Measurements from ENCODE around the gene TEX53.

TEX53 gene

DNA sequence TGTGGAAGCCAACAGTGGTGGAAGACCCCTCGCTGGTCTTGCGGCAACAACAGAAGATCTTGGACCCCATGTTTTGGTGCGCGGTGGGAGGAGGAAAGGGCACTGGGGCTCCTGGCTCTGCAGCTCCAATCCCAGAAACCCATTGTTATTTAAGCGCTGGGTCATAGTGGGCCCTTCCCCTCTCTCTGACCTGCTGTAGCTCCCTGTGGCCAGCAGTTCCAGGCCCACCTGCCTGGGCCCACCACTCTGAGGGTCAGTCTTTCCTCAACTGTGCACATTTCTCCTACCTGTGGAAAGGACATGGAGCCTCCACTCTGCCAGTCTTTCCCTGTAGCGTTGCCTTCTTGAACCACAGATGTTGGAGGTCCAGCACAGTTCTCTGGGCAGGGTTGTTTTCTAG is at the start of gene TEX53:
TEX53 (minus strand) TSS at position 101 of the 400 bp plus-strand sequence; CDS start at position 70, 31 bp downstream.
- in situ Hi-C loops (cut with HindIII; ENCODE audit: low sequenced_read_pairs) = no loop called here

DNA sequence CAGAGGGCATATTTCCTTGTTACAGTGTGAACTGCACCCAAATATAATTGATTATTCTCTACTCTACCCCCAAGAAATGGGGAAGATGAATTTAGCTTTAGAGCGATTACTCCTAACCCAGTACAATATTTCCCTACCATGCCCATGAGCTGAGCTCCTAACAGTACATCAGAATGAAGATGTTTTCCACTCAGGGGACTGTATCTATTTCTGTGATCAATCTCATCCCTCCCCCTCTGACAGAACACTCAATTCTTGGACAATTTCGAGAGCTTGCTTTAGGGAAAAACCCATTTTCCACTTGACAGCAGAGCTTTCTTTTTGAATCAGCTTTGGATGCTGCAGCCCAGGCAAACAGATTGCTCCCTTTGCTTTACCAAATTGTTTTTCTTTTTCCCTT is 49.1 kb upstream of the TEX53 start:
- in situ Hi-C loops (cut with HindIII; ENCODE audit: low sequenced_read_pairs) = no loop called here

DNA sequence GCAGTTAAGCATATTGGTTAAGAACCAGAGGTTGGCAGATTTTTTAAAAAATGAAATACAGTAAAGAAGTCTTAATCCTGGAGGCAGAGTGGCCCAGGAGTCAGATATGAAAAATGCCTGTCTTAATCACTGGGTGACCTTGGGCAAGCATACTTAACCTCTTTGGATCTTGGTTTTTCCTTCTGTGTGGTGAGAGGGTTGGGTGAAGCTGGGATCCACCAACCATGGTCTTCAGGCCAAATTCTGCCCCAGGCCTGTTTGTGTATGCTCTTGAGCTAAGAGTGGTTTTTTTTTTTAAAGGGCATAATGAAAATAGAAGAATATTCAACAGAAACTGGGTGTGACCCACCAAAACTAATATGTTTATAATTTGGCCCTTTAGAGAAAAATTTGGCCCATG is 44.4 kb upstream of the TEX53 start:
- in situ Hi-C loops (cut with HindIII; ENCODE audit: low sequenced_read_pairs) = no loop called here

DNA sequence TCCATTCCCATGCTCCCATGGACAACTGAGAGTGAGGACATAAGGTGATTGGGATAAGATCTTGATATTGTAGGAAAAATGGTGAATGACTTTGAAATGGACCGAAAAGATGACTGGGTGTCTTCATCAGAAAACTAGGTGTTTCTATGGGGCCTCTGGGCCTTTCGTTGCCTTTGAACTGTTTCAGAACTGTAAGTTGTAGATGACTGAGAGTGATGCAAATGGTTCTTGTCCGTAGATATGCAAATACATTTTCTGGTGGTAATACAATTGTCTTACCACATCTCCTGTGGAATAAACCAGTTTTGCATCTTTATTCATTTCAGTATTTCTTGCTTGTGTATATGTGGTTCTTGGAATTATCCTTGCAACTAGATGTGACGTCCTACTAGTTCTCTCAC is 40.3 kb upstream of the TEX53 start:
- in situ Hi-C loops (cut with HindIII; ENCODE audit: low sequenced_read_pairs) = no loop called here

DNA sequence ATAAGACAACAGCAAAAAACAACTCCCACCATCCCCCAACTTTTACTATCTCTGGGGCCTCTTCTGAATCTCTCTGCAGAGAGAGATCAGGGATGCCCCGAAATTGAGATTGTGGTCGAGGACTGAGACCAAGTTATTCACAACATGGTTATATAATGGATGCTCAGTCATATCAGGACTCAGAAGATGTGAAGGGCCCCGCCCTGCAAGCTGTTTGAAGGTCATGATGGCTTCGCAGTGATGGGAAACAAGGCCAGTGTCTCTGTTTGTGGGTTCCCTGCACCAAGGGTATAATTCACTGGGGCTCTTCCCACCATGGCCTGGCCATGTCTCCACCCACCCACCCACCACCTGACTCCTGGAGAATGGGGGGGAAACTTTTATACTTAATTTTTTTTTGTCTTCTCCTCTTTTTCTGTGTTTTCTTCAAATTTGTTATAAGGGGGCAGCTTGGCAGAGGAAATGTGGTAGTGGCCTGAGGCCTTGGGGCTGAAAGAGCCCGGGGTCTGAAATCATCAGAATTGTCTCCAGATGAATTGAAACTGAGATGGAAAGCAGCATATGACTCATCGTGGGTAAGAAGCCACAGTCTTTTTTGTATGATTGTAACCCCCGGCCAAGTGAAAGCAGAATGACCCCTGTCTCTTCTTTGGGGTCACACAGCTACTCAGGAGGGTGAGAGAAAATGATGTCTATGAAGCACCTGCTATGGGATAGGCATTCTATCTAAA is 39.4 kb upstream of the TEX53 start:
- in situ Hi-C loops (cut with HindIII; ENCODE audit: low sequenced_read_pairs) = no loop called here

DNA sequence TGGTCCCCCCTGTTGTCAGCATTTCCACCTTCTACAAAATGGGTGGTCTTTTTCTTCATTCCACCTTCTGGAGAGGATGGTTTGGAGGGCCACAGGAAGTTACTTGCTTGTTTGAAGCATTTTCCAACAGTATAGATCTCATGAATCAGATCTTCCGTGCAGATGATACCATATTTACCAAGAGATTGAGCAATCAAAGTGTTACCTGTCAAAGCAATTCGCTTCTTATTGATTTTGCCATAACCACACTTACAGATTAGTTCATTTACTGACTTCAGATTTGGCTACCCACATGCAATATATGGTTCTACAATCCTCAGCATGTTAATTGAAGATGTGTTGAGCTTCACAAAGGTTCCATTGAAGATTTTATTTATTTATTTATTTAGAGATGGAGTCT is 38.3 kb upstream of the TEX53 start:
- in situ Hi-C loops (cut with HindIII; ENCODE audit: low sequenced_read_pairs) = no loop called here

DNA sequence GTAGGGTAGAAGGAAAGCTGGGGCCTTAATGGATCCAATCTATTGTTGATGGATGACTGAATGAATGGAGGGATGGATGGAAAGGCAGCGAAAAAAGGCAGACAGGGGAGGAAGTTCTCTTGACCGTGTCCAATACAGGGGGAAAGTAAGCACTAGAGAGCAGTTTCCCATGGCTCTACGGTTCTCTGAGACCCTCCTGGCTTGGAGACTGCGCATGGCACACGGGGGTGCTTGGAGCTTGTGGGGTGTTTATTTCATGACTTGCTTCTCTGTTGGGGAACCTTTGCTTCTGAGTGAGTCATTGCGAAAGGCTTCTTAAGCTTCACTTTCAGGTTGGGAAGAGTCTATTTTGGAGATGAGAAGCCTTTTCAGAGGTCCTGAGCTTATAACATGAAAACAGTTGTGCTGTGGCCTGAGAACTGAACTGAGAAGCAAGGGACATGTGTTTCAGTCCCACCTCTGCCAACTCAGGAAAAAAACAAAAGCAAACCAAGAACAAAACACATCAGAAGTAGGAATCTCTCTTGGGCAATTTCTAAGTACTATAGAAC is 37.2 kb upstream of the TEX53 start:
- in situ Hi-C loops (cut with HindIII; ENCODE audit: low sequenced_read_pairs) = no loop called here

DNA sequence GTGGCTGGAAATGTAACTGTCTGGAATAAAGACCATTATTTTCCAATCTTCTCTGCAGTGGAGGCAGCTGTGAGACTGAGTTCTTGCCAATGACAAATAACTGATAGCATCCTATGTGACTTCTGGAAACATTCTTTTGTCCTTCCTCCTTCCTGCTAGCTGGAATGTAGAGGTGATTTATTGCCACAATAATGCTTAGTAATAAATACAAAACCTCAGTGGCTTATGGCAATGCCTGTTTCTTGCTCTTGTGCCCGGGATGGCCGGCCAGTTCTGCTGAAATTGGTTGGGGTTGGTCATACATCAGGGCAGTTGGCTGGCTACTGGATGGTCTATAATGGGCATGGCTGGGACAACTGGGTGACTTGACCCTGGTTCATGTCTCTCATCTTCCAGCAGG is 36.5 kb upstream of the TEX53 start:
- in situ Hi-C loops (cut with HindIII; ENCODE audit: low sequenced_read_pairs) = no loop called here

DNA sequence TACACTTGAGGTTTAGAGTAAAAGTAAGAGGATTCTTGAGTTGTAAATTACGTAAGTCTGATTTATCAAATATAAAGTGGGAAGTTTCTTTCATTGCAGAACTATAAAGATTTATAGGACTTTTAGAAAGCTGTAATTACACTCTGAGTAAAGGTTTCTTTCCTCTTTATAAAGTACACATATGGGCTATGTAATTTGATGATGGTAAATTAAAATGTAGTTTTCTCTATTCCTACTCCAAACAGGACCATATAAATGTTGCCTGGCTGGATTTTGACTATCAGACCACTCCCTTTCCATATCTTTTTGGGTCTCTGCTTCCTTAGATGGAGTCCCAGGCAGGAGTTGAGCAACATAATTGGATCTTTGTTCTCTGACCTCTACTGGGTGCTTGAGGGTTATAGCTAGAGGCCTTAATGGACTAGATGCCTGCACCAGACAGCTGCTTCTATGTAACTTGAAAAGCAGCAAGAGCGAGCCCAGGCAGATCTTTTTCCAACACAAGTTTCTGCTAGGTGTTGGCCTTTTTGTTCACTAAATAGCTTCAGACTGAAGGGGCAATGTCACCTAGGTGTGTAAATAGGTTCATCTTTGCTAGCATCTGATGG is 35.7 kb upstream of the TEX53 start:
- in situ Hi-C loops (cut with HindIII; ENCODE audit: low sequenced_read_pairs) = no loop called here

DNA sequence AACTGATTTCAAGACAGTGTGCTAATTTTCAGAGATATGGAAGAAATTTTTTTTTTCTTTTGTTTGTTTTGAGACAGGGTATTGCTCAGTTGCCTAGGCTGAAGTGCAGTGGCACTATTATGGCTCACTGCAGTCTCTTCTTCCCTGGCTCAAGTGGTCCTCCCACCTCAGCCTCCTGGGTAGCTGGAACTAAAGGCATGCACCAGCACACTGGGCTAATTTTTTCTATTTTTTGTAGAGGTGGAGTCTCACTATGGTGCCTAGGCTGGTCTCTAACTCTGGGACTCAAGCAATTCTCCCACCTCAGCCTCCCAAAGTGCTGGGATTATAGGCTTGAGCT is 34.3 kb upstream of the TEX53 start:
- in situ Hi-C loops (cut with HindIII; ENCODE audit: low sequenced_read_pairs) = no loop called here

DNA sequence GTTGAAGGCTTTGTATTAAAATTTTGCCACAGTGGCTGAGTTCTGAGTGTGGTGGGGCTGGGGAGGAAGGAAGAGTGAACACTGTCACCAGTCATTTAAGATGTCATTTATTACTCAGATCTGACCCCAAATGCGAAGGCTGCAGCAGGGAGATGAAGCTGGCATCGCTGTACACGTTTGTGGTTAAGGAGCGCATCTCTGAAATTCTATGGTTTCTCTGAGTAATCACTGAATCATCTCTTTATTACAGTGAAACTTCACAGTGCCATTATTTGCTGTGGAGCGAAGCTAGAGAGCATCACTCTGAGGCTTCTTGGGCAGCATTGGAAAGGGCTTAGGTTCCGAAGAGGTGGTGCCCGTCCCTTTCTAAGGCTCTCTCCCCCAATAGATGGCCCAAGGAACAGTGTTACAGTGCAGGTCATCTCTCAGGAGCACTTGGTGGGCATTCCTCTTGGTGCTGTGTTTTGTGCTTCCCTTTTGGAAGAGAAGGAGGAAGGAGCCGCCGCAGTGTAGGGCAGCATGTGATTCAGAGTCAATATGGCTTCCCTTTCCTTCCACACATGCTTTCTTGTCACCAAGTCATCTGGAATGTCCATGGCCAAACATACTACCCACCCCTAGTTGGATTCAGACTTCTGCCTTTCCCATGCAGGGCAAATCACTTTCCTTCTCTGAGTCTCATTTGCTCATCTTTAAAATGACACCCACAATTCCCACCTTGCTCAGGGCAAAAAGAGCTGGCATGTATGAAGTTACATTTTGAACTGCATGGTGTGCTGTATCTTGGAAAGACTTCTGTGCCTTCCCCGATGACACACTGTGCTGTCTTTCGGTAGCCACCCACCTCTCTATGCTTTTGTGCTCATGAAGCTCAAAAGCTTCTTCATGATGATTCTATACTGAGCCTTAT is 33.7 kb upstream of the TEX53 start:
- in situ Hi-C loops (cut with HindIII; ENCODE audit: low sequenced_read_pairs) = no loop called here

DNA sequence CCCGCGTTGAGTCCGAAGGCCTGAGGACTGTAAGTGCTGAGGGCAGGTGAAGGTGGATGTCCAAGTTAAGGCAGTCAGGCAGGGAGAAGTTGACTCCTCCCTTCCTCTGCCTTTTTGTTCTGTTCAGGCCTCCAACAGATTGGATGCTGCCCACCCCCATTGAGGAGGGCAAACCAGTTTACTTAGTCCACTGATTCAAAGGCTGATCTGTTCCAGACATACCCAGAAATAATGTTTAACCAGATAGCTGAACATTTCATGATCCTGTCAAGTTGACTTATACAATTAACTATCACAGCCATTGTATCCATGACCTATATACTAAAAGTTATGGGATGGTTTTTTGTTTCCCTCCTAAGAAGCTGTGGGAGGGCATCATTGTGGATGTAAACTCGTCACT is 32.7 kb upstream of the TEX53 start:
- in situ Hi-C loops (cut with HindIII; ENCODE audit: low sequenced_read_pairs) = no loop called here

DNA sequence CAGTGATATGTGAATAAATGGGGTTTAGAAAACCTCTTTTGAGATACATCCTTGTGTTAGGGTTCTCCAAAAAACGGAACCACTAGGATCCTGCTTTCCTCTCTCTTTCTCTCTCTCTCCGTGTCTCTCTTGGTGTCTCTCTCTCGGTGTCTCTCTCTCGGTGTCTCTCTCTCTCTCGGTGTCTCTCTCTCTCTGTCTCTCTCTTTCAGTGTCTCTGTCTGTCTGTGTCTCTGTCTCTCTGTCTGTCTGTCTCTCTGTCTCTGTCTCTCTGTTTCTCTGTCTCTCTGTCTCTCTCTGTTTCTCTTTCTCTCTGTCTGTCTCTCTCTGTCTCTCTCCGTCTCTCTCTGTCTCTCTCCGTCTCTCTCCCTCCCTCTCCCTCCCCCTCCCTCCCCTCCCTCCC is 32.2 kb upstream of the TEX53 start:
- in situ Hi-C loops (cut with HindIII; ENCODE audit: low sequenced_read_pairs) = no loop called here

DNA sequence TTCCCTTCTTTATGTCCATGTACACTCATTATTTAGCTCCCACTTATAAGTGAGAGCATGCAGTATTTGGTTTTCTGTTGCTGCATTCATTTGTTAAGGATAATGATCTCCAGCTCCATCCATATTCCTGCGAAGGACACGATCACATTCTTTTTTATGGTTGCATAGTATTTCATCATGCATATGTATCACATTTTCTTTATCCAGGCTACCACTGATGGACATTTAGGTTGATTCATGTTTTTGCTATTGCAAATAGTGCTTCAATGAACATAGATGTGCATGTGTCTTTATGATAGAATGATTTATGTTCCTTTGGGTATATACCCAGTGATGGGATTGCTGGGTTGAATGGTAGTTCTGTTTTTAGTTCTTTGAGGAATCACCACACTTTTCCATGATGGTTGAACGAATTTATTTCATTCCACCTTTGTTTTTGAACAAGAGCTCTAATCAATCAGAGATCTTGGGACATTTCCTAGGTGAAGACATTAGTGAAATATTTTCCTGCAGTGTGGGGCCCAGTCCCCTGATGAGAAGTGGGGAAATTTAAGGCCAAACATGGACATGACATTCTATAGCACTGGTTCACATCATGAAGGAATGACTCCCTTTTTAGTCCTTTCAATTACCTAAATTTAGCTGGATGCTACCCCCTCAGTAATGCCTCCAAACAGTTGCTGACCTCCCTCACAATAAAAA is 31.5 kb upstream of the TEX53 start:
- in situ Hi-C loops (cut with HindIII; ENCODE audit: low sequenced_read_pairs) = no loop called here

DNA sequence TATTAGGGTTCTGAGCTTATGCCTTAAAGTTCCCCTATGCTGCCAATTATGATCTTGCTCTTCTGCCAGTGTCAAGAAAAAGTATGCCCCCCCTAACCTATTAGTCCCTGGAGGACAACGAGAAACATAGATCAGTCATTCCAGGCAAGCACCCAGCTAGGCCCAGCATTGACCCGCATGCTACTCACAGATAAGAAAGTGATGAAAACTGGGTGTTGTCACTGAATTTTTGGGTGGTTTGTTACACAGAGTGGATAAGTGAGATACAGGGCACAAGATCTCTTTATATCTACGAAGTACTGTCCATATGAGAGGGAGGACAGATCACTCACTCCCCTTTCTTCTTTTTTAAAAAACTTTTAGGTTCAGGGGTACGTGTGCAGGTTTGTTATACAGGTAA is 30.8 kb upstream of the TEX53 start:
- in situ Hi-C loops (cut with HindIII; ENCODE audit: low sequenced_read_pairs) = no loop called here

DNA sequence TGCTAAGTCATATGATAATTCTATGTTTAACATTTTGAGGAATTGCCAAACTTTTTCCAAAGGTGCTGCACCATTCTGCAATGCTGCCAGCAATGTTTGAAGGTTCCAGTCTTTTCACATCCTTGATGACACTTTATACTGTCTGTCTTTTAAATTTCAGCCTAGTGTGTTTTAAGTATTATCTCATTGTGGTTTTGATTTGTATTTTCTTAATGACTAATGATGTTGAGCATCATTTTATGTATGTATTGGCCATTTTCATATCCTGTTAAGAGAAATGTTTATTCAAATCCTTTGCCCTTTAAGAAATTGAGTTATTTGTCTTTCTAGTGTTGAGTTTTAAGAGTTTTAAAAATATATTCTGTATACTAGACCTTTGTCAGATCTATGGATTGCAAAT is 29.4 kb upstream of the TEX53 start:
- in situ Hi-C loops (cut with HindIII; ENCODE audit: low sequenced_read_pairs) = no loop called here

DNA sequence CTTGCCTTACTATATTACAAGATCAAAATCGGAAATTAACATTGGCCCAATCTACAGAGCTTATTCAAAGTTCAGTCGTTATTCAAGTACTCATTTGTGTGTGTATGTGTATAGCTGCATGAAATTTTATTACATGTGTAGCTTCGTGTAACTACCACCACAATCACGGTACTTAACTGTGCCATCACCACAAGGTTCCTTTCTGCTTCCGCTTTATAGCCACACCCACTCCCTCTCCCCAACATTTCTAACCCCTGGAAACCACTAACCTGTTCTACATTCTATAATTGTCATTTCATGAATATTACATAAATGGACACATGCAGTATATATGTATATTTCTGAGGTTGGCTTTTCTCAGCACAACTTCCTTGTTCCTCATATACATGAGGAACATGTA is 28.3 kb upstream of the TEX53 start:
- in situ Hi-C loops (cut with HindIII; ENCODE audit: low sequenced_read_pairs) = no loop called here

DNA sequence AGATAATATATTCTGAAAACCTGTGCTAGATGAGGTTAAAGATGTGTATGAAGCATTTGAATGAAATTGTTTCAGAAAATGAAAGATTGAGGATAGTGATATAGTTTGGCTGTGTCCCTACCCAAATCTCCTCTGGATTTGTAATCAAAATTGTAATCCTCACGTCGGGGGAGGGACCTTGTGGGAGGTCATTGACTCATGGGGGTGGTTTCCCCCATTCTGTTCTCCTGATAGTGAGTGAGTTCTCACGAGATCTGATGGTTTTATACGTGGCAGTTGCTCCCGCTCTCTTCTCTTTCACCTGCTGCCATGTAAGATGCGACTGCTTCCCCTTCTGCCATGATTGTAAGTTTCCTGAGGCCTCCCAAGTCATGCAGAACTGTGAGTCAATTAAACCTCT is 26.4 kb upstream of the TEX53 start:
- in situ Hi-C loops (cut with HindIII; ENCODE audit: low sequenced_read_pairs) = no loop called here

DNA sequence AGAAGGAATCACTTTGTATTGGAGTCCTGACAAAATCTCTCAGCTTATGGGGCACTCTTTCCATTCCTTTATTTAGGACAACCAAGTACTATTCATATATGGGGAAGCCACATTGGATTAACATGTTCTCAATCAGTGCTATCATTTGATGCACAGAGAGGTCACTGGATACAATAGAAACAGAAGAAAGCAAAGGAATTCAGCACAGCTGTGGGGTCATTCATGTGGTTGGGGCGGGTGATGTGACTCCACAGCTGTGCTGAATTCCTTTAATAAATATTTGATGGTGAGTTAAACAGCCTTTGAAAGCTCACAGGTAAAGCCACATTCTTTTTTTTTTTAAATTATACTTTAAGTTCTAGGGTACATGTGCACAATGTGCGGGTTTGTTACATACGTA is 25.2 kb upstream of the TEX53 start:
- in situ Hi-C loops (cut with HindIII; ENCODE audit: low sequenced_read_pairs) = no loop called here

DNA sequence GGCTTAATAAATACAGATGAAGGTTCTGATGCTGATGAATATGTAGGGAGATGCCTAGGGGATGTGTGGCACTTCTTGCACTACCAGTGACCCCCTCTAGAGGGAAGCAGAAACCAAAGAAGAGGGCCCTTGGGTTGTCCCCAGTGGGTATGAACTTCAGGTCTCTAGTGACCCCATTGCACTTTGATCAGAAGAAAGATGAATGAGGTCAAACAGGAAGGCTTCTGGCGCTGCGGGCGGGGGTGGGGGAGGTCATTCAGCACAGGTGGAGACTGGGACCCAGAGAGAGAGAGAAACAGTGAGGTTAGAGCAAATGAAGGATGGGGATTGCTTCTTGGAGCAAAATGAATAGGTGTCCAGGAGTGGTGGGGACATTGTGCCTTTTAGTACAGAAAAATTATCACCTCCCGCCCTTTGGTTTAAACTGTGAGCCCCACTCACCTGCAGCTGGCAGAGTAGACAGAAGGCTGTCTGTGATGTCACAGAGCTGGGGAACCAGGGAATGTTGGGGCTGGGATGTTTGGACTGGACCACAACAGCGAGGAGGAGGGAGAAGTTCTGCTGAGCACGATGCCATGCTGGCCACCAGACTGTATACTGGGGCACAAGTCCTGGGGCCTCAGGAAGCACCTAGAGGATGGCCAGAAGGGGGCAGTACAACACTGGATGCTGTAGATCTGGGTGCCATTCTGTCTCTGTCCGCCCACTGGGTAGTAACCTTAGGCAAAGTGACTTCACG is 24.2 kb upstream of the TEX53 start, which contains the start of gene TEX48:
TEX48 (minus strand) TSS at position 599 of the 739 bp plus-strand sequence. CDS start 10,469 bp downstream, outside the sequence.
- in situ Hi-C loops (cut with HindIII; ENCODE audit: low sequenced_read_pairs) = no loop called here
